Measurements from ENCODE around the gene RIMS4.

The RIMS4 gene

DNA sequence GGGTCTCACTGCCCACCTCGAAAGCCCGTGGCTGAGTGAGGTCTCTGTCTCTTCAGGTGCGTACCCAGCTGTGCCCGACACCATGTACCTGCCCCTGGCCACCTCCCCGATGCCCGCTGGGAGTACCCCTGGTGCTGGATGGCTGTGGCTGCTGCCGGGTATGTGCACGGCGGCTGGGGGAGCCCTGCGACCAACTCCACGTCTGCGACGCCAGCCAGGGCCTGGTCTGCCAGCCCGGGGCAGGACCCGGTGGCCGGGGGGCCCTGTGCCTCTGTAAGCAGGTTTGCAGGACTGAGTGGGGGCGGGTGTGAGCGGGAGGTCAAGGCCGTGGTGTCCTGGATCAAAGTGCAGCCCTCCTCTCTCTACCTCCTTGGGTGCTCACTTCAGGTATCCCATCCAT is 90.5 kb downstream of the RIMS4 start:
- no peak for DNase-seq (ENCODE audit: low read depth)

DNA sequence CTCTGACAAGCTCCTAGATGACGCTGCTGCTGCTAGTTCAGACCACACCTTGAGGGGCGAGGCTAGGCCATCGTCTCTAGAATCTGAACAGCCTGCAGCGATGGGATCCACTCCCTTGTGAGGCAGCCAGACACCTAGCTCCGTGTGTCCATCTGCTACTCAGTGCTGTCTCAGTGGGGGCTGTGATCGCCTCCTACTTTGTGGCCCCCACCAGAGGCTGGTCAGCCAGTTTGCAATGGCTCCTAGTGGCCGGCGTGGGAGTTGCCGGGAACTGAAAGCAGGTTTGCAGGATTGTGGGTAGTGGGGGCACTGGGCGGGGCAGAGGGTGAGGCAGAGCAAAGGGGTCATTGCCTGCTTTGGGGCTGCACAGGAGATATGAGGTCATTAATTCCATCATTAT is 92.4 kb downstream of the RIMS4 start:
- no peak for DNase-seq (ENCODE audit: low read depth)

DNA sequence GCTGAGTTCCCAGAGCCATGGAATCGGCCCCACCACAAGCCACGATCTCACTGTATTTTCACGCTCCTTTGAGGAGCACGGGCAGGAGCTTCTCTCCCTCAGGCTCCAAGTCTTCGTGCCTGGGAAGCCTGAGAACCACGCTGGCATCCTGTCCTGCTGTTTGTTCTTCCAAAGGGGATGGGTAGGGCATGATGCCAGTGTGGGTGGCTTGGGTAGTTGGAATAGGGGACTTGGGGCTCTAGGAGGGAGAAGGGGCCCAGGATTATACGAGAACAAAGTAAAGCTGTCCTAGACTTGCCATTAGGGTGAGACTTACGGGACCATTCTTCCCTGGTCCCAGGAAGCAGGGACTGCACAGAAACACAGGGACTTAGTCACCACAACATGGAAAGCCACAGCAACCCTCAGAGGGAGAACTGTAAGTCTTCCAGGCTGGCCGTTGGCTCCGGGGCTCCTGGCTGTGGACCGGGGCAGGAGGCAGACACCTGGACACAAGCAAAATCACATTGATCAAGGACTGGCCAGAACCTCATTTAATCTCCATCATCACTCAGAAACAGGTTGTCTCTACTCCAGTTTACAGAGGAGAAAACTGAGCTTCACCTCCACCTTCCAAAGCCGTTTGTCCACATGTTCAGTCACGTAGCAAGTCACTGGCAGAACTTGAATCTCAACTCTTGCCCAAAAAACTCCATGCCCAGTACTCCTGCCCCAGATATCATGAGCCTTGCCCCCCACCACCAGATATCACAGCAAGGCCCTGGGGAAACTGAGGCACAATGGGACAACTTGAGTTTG is 93.8 kb downstream of the RIMS4 start:
- no peak for DNase-seq (ENCODE audit: low read depth)

DNA sequence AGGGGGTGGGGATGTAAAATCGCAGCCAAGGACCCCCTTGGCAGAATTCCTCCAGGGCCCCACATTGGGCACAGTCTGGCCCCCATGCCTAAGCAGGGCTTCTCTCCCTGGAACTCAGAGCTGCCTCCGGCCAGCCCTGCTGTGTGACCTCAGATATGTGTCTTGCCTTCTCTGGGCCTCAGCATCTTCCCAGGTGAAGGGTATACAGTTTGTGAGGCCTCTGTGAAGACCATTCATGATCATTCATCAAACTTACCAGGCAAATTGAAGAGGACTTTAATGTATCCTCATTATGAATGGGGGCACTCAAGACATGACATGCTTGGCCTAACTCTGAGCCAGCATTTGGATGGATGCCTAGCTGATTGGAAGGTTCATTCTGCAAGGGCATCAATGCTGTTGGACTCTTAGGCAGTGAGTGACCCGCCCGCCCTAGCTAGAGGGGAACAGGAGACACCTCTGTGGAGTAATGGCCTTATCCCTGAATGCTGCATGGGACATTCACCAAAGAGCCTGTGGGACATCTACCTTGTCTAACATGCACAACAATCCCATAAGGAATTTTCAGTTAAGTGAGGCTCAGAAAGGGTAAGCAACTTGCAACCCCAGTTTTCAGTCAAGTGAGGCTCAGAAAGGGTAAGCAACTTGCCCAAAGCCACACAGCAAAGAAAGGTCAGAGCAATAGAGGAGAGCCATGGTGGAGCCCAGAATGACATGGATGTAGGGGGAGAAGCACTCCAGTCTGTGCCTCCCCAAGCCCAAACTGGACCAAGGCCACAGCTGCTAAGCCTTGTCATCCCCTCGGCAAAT is 94.6 kb downstream of the RIMS4 start:
- no peak for DNase-seq (ENCODE audit: low read depth)

DNA sequence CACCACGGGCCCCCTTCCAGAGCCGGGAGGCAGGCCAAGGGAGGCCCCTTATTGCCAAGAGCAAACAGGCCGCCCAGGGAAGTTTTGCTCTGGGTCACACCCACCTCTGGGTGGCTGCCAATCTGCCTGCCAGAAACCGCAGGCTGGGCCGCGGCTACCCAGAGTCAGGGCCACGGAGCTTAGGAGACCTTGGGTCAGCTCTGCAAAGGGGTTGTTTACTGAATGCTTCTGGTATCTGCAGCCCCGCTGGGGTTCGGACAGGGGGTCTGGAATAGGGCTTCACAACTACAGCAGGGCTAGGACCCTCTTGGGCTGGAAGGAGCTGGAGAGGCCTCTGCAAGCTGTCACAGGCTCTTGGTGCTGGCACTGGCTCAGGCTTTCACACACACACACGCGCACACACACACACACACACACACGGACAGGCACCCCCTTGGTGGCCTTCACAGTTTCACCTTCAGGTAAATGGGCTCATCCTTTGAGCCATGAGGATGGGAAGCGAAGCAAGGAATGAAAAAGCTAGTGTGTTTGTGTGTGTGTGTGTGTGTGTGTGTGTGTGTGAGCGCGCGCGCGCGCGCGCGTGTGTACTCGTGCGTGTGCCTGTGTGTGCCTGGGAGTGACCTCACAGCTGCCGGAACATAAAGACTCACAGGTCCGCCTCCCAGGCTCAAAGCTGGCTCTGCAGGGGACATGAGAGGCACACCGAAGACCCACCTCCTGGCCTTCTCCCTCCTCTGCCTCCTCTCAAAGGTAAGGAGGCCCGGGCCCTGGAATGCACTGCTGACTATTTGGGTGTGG is 95.4 kb downstream of the RIMS4 start, which contains the start of gene CCN5:
TSS of gene CCN5 (plus strand) at position 669 of the 798 bp plus-strand sequence. CDS start at position 691, 22 bp downstream.
- no peak for DNase-seq (ENCODE audit: low read depth)

DNA sequence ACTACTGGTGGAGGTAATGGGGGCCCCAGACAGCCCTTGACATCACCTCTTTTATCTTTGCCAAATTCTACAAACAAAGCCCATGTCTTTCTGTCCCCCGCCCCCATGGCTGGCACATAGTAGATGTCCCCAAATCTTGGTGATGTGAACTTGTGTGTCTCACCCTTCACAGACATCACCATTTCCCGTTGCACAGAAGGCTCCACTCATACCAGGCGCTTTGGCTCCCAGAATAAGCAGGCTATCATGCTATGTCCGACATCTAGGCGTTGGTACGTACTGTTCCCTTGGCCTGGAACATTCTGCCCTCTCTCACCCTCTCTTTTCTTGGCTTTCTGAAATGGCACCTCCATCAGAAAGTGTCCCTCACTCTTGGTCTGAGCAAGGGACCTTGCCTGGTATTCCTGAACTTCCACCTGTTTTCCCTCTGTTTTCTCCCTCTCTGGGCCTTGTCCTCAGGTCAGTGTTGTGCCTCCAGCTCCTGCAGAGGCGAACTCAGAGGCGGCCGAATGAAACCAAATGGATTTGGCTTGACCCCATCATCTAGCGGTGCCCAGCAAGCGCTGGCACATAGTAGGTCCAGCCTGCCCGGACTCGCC is 96.1 kb downstream of the RIMS4 start:
- DNase-seq (ENCODE audit: low read depth): no peak

DNA sequence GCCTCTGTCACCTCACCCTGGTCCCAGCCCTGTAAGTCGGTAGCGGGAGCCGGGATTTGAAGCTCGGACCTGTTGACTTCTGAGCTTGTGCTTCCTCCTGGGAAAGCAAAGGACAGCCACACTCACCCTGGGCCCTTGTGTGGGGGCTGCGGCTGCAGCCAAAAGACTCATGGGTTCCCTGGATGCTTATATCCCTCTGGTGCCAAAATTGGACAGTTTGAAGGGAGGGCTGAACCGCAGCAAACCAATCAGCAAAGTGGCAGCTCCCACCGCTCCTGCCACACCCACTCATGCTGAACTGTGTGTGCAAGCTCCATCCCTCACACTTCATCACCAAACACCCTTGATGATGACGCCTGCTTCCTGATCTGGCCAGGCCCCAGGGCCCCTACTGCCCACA is 99.1 kb downstream of the RIMS4 start:
- no peak for DNase-seq (ENCODE audit: low read depth)

DNA sequence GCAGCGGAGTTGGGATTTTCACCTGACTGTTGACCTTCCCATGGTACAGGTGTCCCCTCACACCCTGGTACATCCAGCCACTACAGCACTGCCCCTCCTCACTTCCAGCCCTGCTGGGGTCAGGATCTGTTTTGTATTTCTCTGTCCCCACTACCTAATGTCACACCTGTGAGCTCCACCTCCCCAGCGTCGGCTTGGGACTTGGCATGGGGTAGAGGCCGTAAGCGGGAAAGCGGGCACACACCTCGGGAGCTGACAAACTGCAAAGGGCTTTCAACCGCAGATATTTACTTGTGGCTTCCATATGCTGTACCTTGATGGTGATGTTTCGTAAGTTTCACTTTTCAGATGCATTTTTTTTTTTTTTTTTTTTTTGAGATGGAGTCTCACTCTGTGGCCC is 100.5 kb downstream of the RIMS4 start:
- no peak for DNase-seq (ENCODE audit: low read depth)

DNA sequence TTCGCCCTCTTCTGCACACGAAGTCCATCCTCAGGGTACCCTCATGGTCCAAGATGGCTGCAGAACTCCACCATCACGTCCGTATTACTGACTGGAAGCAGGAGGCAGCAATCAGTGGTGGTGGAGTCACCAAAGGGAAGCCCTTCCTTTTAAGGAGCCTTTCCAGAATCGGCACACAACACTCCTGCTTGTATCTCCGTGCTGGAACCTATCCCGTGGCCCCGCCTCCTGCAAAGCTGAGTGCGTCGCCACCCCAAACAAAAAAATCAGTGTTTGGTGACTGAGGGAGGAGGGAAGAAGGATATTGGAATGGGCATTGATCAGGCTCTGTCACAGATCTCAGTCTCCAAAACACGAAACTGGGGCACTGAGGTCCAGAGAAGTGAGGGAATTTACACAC is 101.0 kb downstream of the RIMS4 start:
- no peak for DNase-seq (ENCODE audit: low read depth)

DNA sequence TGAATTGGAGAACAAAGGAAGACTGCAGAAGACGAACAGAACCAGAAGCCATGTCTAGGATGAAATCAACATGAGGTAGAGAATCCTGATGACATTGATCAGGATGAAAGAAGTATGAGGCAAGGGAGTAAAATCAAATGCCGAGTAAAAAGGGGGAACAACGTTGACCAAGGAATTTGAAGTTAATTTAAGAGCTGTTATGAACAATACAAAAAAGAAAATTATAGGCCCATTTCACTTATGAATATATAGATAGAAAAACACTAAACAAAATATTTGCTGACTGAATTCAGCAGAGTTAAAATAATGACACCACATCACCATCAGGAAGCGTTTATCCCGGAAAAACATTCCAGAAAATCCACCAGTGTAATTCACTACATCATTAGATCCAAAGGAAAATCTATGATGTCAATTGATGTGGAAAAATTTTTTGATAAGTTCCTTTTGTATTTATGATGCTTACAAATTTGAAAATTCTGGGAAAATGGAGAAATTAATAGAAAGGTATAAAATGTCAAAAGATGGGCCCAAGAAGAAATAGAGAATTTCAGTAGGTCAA is 103.2 kb downstream of the RIMS4 start:
- no peak for DNase-seq (ENCODE audit: low read depth)

DNA sequence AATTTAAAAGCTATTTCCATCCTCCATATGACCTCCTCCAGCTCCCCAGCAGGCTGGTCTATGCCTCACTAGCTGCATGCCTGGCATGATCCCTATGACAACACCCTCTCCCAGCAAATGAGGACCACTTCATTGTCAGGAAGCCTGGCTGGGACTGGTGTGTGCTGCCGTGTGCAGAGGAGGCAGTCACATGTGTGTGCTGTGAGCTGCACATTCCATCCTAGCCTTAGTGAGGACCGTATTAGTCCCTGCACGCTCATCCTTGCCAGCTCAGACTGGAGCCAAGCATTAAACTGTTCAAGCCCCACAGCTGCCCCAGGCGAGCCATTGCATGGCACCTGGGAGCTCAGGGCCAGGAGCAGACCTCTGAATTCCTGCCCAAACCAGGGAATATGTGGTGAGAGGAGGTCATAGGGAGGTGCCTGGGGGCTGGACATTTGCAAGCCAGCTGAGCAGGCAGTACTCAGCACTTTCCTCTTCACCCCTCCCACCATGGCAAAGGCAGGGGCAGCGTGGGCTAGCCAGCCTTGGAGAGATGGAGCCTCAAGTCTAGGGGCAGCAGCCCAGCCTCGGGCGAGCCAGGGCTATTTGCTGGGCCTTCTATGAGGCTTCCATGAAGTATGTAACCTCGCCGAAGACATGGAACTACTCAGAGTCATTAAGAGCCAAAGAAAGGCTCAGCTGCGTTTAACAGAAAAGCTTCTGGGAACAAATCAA is 103.9 kb downstream of the RIMS4 start:
- no peak for DNase-seq (ENCODE audit: low read depth)

DNA sequence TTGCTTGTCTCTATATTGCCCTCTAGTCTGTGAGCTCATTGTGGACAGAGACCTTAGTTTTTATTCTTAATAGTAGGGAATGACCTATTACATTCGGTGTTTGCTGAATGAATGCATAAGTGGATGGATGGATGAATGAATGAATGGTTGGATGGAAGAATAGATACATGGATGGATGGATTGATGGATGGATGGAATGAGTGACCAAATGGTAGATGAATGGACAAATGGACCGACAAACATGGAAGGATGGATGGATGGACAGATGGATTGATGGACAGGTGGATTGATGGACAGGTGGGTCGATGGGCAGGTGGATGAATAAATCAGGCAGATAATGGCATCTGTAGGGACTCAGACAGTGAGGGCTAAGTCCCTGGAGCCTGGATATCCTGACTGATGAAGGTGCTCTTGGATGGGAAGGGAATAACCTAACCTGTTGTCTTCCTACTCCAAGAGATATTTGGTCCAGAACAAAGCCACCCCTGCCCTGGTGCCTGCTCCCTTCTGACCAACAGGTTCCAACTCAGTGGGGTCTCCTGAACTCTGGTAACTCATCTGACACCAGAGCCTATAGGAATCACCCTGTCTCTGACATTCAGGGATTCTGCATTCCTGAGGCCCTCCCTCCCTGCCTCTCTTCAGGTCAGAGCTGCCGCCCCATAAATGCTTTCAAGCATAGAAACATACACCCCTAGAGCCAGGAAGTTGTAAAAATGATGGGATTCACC is 104.8 kb downstream of the RIMS4 start:
- no peak for DNase-seq (ENCODE audit: low read depth)

DNA sequence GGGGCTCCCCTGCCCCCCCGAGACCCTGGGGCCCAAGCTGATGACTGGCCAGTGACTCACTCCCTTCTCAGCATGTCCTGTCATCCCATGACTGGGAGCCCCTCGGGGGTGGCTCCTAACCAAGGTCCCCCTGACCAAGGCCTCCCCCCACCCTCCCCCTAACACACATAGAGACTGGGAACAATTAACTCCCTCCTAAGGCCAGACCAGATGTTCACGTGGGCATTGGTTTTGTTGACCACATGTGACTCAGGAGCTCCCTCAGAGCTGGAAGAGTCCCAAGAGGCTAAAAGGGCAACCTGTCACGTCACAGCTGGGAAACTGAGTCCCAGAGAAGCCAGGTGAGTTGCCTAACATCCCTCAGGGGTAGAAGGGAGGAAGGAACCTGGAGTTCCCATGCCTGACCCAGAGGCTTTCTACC is 105.8 kb downstream of the RIMS4 start:
- DNase-seq (ENCODE audit: low read depth): no peak

DNA sequence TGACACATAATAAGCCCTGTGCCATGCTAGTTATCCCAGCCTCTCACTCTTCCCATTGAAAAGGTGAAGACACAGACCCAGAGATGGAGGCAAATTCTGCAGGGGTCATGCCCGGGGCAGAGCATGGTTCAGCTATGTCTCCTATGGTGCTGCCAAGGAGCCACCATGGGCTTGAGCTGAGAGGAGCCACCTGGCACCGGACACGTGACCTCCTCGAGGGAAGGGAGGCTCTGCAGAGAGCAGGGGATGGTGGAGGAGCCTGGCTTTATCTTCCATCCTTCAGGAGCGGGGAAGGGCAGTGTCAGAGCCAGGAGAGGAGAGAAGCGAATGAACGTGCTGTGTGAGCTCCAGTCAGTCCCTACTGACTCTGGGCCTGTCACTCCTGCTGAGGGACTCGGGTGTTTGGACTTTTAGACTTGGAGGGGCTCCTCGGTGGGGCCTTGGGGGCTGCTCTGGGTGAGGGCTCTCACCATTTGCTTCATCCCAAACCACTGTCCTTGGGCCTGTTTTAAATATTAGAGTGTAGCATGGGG is 106.3 kb downstream of the RIMS4 start:
- no peak for DNase-seq (ENCODE audit: low read depth)

DNA sequence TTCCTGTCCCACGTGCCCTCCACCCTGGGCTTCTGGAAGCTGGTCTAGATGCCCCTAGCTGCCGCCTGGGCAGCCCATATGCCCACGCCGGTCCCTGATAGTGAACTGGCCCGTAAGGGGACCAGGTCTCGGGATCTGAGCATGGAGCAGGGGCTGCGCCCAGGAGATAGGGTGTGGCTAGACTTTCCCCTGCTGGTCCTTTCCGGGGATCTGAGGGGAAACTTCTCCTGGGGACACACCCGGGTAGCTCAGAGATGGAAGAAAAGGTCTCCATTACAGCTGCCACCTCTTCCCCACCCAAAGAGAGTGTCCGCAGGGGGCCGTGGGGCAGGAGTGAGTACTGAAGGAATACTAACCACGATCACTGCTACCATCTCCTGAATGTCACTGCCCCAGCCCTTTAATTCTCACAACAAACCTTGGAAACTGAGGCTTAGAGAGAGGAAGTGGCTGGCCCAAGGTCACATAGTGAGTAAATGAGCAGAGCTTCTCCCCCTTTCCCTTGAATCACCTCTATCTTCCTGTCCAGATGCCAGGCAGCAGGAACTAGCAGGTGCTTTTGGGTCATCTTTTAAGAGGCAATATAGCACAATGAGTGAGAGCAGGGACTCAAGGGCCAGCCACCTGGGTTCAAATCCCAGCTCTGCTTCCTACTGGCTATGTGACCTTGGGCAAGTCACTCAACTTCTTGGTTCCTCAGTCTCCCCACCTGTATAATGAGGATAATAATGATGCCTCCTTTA is 107.0 kb downstream of the RIMS4 start:
- DNase-seq (ENCODE audit: low read depth): no peak

DNA sequence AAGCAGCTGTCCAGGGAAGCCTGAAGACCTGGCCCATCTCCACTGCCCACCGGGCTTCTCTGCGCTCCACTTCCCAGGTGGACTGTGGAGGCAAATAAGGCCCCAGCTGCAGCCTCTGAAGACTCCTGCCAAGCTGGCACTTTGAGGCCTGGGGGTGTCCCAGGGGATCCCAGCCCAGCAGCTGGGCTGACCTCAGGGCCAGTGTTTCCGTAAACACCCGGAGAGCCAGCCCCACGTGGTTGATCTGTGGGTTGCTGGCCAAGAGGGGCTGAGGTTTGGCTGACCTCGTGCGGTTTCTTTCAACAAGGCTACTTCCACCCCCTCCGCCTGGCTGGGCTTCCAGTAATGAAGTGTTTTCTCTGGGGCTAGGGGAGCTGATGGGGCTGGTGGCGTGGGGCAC is 107.6 kb downstream of the RIMS4 start:
- DNase-seq (ENCODE audit: low read depth): no peak

DNA sequence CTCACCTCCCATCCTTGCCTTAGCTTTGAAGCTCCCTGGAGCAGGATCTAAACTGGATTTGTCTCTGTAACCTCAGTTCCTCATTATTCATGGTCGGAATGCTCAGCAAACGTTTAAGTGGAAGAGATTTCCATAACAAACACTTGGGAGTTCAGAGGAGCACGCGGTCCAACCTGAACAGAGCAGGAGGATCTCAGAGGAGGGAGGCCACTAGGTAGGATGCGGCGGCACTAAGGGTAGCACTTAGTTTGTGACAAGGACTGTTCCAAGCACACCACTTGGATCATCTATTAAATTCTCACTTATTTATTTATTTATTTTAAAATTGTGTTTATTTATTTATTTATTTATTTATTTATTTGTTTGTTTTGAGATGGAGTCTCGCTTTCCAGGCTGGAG is 108.5 kb downstream of the RIMS4 start:
- no peak for DNase-seq (ENCODE audit: low read depth)
